AG04449 (cell line): ENCODE data around the gene NUP50.

ENCODE experiments used
- CTCF ChIA-PET: fragments of 350-600 bp; formaldehyde crosslinking; extraction: SDS; loops from one replicate; lab custom pipeline; 2021; ENCODE audit warnings: antibody characterized with exemption; lab: Yijun Ruan, JAX
- POLR2A ChIA-PET: fragments of 400-600, 350-600 bp; formaldehyde crosslinking; extraction: SDS; loops from one replicate; lab custom pipeline; 2020; ENCODE audit warnings: antibody characterized with exemption, inconsistent platforms; lab: Yijun Ruan, JAX
- DNase-seq: peaks from one replicate; pipeline ENCODE4 v3.0.0-alpha.2; 2010; ENCODE audit warnings: low read depth, low spot score
- H3K4me3 ChIP-seq: 2 replicates; pipeline ENCODE4 v1.5.1; 2011; ENCODE audit warnings: low read depth, mild to moderate bottlenecking, control low read depth, low read length
- TF ChIP-seq, protein P1 (sequence below): IDR thresholded peaks from one replicate; pipeline ENCODE4 v1.5.1; 2011; ENCODE audit warnings: mild to moderate bottlenecking, moderate library complexity, low read length, control low read depth, inconsistent platforms; ENCODE audit not compliant: insufficient read depth; ENCODE audit errors: missing control alignments

NUP50 gene

GRCh38 chr22:45129703-45130524, 33.8 kb upstream of the NUP50 start:
- no peak for DNase-seq
- ChIA-PET CTCF (interaction anchor here (0.7 kb wide), 1 partner anchor 27 kb away, joined by 3 read pairs; no protein-coding TSS in a partner anchor), POLR2A (no interaction called here)
- TF ChIP-seq, protein P1, sequence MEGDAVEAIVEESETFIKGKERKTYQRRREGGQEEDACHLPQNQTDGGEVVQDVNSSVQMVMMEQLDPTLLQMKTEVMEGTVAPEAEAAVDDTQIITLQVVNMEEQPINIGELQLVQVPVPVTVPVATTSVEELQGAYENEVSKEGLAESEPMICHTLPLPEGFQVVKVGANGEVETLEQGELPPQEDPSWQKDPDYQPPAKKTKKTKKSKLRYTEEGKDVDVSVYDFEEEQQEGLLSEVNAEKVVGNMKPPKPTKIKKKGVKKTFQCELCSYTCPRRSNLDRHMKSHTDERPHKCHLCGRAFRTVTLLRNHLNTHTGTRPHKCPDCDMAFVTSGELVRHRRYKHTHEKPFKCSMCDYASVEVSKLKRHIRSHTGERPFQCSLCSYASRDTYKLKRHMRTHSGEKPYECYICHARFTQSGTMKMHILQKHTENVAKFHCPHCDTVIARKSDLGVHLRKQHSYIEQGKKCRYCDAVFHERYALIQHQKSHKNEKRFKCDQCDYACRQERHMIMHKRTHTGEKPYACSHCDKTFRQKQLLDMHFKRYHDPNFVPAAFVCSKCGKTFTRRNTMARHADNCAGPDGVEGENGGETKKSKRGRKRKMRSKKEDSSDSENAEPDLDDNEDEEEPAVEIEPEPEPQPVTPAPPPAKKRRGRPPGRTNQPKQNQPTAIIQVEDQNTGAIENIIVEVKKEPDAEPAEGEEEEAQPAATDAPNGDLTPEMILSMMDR, result no peak
- H3K4me3 ChIP-seq, result no peak overlapping the region

- CTCF ChIA-PET, result no interaction called here
- TF ChIP-seq, protein P1, result no peak
- no peak overlapping the region for H3K4me3 ChIP-seq
- POLR2A ChIA-PET, result no interaction called here
- DNase-seq, result no peak
Measured at GRCh38 chr22:45130891-45131290, 32.8 kb upstream of the NUP50 start.

GRCh38 chr22:45131749-45132148, 32.0 kb upstream of the NUP50 start:
- ChIA-PET POLR2A (no interaction called here), CTCF (no interaction called here)
- DNase-seq, result no peak
- H3K4me3 ChIP-seq, result no peak overlapping the region
- TF ChIP-seq, protein P1, result no peak

DNA sequence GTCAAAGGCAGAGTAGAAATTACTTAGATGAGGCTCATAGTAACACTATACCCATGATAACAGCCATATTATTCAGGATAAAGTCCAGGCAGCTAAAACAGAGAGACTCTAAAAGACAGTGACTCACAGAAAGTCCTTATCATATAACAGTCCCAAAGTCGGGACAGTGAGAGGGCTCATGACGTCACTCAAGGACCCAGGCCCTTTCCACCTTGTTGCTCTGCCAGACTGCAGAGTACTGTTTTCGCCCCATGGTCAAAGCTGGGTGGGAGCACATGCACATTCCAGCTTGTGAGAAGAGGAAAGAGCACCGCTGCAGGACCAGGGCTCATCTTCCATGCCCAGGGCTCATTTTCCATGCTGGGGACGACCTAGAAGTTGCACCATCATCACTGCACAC, 29.4 kb upstream of the NUP50 start:
- POLR2A ChIA-PET, result no interaction called here
- no peak overlapping the region for H3K4me3 ChIP-seq
- DNase-seq, result no peak
- TF ChIP-seq, protein P1, result no peak
- CTCF ChIA-PET, result no interaction called here

DNA sequence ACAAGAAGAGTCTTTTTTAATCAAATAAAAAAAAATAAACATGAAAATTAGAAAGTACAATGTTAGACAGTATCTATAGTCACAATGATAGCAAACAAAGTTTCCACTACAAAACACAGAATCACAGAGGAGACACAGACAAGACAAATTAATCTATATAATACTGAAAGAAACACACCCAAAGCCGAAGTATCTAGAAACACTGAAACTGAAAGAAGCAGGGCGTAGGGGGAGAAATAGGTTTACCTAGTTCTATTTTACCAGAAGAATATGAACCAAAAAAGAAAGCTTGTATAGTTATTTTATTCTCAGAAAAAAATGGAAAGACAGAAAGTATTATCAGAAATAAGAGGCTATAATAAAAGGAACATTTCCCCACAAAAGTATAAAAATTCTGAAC, 27.1 kb upstream of the NUP50 start:
- TF ChIP-seq, protein P1, result no peak
- no peak overlapping the region for H3K4me3 ChIP-seq
- ChIA-PET POLR2A (no interaction called here), CTCF (interaction anchor here (0.7 to 2.0 kb wide), 2 partner anchors 13 to 158 kb away, joined by 3 to 5 read pairs; no protein-coding TSS in a partner anchor)
- no peak for DNase-seq

DNA sequence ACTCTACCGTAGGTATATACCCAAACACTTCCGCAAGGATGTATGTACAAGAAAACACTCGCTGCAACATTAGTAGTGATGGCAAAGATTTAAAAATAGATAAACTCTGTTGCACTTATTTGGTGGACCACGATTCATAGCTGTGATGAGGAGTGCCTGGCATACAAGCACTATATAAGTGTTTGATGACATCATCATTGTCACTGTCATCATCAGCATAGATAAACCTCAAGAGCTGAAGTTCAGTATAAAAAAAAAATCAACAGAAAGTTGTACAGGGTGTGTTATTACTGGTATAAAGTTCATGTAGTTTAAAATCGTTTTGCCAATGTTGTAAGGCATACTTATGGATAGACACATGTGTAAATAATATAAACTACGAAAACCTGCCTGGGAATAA, 24.0 kb upstream of the NUP50 start:
- no peak overlapping the region for H3K4me3 ChIP-seq
- ChIA-PET CTCF (no interaction called here), POLR2A (no interaction called here)
- TF ChIP-seq, protein P1, result no peak
- no peak for DNase-seq
